ENCODE results near the gene RPSA.
"Not testable (repeated sequence)": the region's sequence is repeated elsewhere in the genome, so short reads cannot be mapped to it uniquely, and the experiment has no call there.

Gene RPSA

DNA sequence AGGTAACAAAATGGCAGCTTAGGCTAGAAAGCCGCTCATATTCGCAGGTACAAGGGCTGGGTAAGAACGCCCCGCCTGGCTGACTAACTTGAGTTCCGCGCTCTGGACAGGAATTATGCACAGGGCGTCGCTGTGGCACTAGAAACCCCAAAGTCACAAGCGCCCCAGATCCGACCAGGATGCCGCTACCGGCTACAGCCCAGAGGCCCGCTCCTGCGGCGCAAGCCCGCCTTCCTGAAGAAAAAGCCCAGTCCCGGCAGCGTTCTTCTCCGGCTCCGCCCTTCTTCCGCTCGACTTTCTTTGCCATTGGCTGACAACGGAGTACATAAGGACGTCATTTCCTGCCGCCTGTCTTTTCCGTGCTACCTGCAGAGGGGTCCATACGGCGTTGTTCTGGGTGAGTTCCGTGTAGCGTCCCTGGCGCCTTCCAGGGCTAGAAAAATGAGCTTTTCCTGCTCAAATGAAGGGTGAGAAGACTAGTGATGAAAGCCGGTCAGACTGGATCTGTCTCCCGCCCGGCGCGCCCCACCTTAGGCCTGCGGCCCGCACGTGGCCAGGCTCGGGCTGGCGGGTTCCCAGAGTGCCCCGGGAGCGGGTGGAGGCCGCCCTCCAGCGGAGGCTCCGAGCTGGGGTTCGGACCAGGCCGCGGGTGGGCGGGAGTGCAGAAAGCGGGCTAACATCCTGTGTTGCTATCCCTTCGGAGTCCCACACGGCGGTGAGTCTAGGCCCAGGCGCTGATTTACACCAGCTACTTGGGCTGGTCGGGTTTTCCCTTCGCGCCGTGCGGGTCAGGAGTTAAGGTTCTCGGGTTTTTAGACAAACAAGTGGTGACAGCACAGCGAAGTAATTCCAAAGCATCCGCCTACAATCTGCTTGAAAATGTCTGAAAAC is at the start of gene RPSA:
Gene RPSA, plus strand, starts transcription at position 353 of the 891 bp plus-strand sequence. CDS start 934 bp downstream, outside the sequence.
- H3K4me3 ChIP-seq (ENCODE audit: low read depth, low read length), result peak within 1 kb of the TSS; percentile 65
- peak; percentile 97 for DNase-seq (ENCODE audit: low read depth, low spot score)
- peak; percentile 45 for TF ChIP-seq CTCF (IDR thresholded peaks at IDR 0.05; ENCODE audit: low read depth, low read length)
- in situ Hi-C loops (cut with HindIII; ENCODE audit: low sequenced_read_pairs), result no loop called here

GRCh38 chr3:39358333-39358732 is 48.2 kb upstream of the RPSA start:
- TF ChIP-seq CTCF (IDR thresholded peaks at IDR 0.05; ENCODE audit: low read depth, low read length), result no peak
- H3K4me3 ChIP-seq (ENCODE audit: low read depth, low read length), result no peak overlapping the region
- in situ Hi-C loops (cut with HindIII; ENCODE audit: low sequenced_read_pairs), result no loop called here
- DNase-seq (ENCODE audit: low read depth, low spot score), result no peak

GRCh38 chr3:39361252-39361927 is 45.1 kb upstream of the RPSA start:
- no peak overlapping the region for H3K4me3 ChIP-seq (ENCODE audit: low read depth, low read length)
- DNase-seq (ENCODE audit: low read depth, low spot score), result no peak
- no peak for TF ChIP-seq CTCF (IDR thresholded peaks at IDR 0.05; ENCODE audit: low read depth, low read length)
- in situ Hi-C loops (cut with HindIII; ENCODE audit: low sequenced_read_pairs), result no loop called here

GRCh38 chr3:39362192-39362591 is 44.3 kb upstream of the RPSA start:
- in situ Hi-C loops (cut with HindIII; ENCODE audit: low sequenced_read_pairs), result no loop called here
- TF ChIP-seq CTCF (IDR thresholded peaks at IDR 0.05; ENCODE audit: low read depth, low read length), result no peak
- DNase-seq (ENCODE audit: low read depth, low spot score), result no peak
- H3K4me3 ChIP-seq (ENCODE audit: low read depth, low read length), result no peak overlapping the region

- TF ChIP-seq CTCF (IDR thresholded peaks at IDR 0.05; ENCODE audit: low read depth, low read length), result no peak
- DNase-seq (ENCODE audit: low read depth, low spot score), result no peak
- in situ Hi-C loops (cut with HindIII; ENCODE audit: low sequenced_read_pairs), result no loop called here
- no peak overlapping the region for H3K4me3 ChIP-seq (ENCODE audit: low read depth, low read length)
Observed at GRCh38 chr3:39362812-39363211, 43.7 kb upstream of the RPSA start.

GRCh38 chr3:39370450-39370849 is 36.1 kb upstream of the RPSA start:
- DNase-seq (ENCODE audit: low read depth, low spot score); in situ Hi-C loops (cut with HindIII; ENCODE audit: low sequenced_read_pairs): not testable (repeated sequence)

GRCh38 chr3:39372833-39373232 is 33.7 kb upstream of the RPSA start:
- in situ Hi-C loops (cut with HindIII; ENCODE audit: low sequenced_read_pairs), result no loop called here
- no peak overlapping the region for H3K4me3 ChIP-seq (ENCODE audit: low read depth, low read length)
- TF ChIP-seq CTCF (IDR thresholded peaks at IDR 0.05; ENCODE audit: low read depth, low read length), result no peak
- DNase-seq (ENCODE audit: low read depth, low spot score), result no peak

More at GRCh38 chr3:39370450-39370849, 36.1 kb upstream of the RPSA start:
- not testable (repeated sequence) for H3K4me3 ChIP-seq (ENCODE audit: low read depth, low read length)
